HUES64 (cell line): ENCODE results near the gene MT1B.

Experiments
- H3K27ac ChIP-seq: 2 replicates; pipeline ENCODE4 v1.7.0; 2013; ENCODE audit warnings: low read depth, low read length, inconsistent platforms
- H3K27me3 ChIP-seq: 2 replicates; pipeline ENCODE4 v1.6.1; 2013; ENCODE audit warnings: mild to moderate bottlenecking, low read length; ENCODE audit not compliant: insufficient read depth
- H3K36me3 ChIP-seq: 2 replicates; pipeline ENCODE4 v1.6.1; 2013; ENCODE audit warnings: mild to moderate bottlenecking, low read length; ENCODE audit not compliant: insufficient read depth
- H3K4me1 ChIP-seq: 2 replicates; pipeline ENCODE4 v1.6.1; 2013; ENCODE audit warnings: mild to moderate bottlenecking, low read length, moderate library complexity; ENCODE audit not compliant: insufficient read depth
- H3K4me3 ChIP-seq: 2 replicates; pipeline ENCODE4 v1.5.1; 2013; ENCODE audit warnings: mild to moderate bottlenecking, low read length, moderate library complexity
- H3K9ac ChIP-seq: 2 replicates; pipeline ENCODE4 v1.6.1; 2013; ENCODE audit warnings: mild to moderate bottlenecking, low read depth, low read length
- H3K9me3 ChIP-seq: 2 replicates; pipeline ENCODE4 v1.6.1; 2013; ENCODE audit warnings: low read depth, low read length; ENCODE audit not compliant: insufficient read depth
- WGBS: fragments of 150-250, 120-280 bp; methylation state at CpG from one replicate; pipeline ENCODE4 v1.1.7; 2013; ENCODE audit warnings: missing lambda C conversion rate; 5-methylcytosine and 5-hydroxymethylcytosine counted together

MT1B gene

GRCh38 chr16:56610017-56610608 lies 41.6 kb upstream of the MT1B start:
- Histone ChIP-seq H3K9me3 (no peaks in the 10 kb centered on the region), H3K4me1 (peaks cover 18% of the 10 kb centered on the region), H3K27me3 (peaks cover 99% of the 10 kb centered on the region), H3K9ac (no peak overlapping the region), H3K36me3 (no peaks in the 10 kb centered on the region), H3K27ac (no peak overlapping the region), H3K4me3 (no peak overlapping the region)
- WGBS, result 23% methylated on average over 10 of the region's 10 CpGs

- Histone ChIP-seq H3K27ac (no peak overlapping the region), H3K4me3 (no peak overlapping the region)
These were observed 41.0 kb upstream of the MT1B start for GRCh38 chr16:56610609-56611111.

GRCh38 chr16:56611281-56611833 lies 40.3 kb upstream of the MT1B start:
- H3K36me3 ChIP-seq, result no peaks in the 10 kb centered on the region
- H3K27me3 ChIP-seq, result peaks cover 99% of the 10 kb centered on the region
- no peak overlapping the region for H3K4me3 ChIP-seq
- no peaks in the 10 kb centered on the region for H3K9me3 ChIP-seq
- 89% methylated on average over 2 of the region's 2 CpGs for whole genome bisulfite sequencing
- H3K4me1 ChIP-seq, result peaks cover 18% of the 10 kb centered on the region
- H3K9ac ChIP-seq, result no peak overlapping the region
- no peak overlapping the region for H3K27ac ChIP-seq

More at GRCh38 chr16:56610609-56611111, 41.0 kb upstream of the MT1B start:
- Histone ChIP-seq H3K9me3 (no peaks in the 10 kb centered on the region), H3K36me3 (no peaks in the 10 kb centered on the region), H3K27me3 (peaks cover 99% of the 10 kb centered on the region), H3K4me1 (peaks cover 18% of the 10 kb centered on the region), H3K9ac (no peak overlapping the region)
- 79% methylated on average over 2 of the region's 2 CpGs for WGBS

GRCh38 chr16:56613706-56614105 lies 38.0 kb upstream of the MT1B start:
- Histone ChIP-seq H3K4me3 (no peak overlapping the region), H3K27me3 (peaks cover 99% of the 10 kb centered on the region), H3K9ac (no peak overlapping the region), H3K36me3 (no peaks in the 10 kb centered on the region), H3K9me3 (no peaks in the 10 kb centered on the region), H3K4me1 (peaks cover 27% of the 10 kb centered on the region), H3K27ac (no peak overlapping the region)

GRCh38 chr16:56614549-56614991 lies 37.1 kb upstream of the MT1B start:
- H3K4me1 ChIP-seq, result peaks cover 24% of the 10 kb centered on the region
- H3K27me3 ChIP-seq, result peaks cover 99% of the 10 kb centered on the region
- H3K36me3 ChIP-seq, result no peaks in the 10 kb centered on the region
- H3K27ac ChIP-seq, result no peak overlapping the region
- H3K9me3 ChIP-seq, result no peaks in the 10 kb centered on the region
- H3K9ac ChIP-seq, result no peak overlapping the region
- H3K4me3 ChIP-seq, result no peak overlapping the region

- no peak overlapping the region for H3K27ac ChIP-seq
- H3K9ac ChIP-seq, result no peak overlapping the region
- H3K4me1 ChIP-seq, result peaks cover 16% of the 10 kb centered on the region
- H3K9me3 ChIP-seq, result no peaks in the 10 kb centered on the region
- 92% methylated on average over 2 of the region's 3 CpGs for WGBS
- H3K36me3 ChIP-seq, result no peaks in the 10 kb centered on the region
- H3K27me3 ChIP-seq, result peaks cover 99% of the 10 kb centered on the region
- H3K4me3 ChIP-seq, result no peak overlapping the region
These were observed 36.3 kb upstream of the MT1B start for GRCh38 chr16:56615353-56615752.

- H3K27ac ChIP-seq, result no peak overlapping the region
- no peaks in the 10 kb centered on the region for H3K36me3 ChIP-seq
- 23% methylated on average over 23 of the region's 23 CpGs for WGBS
- no peak overlapping the region for H3K9ac ChIP-seq
- peak overlapping the region; percentile 51 for H3K4me3 ChIP-seq
- peaks cover 21% of the 10 kb centered on the region for H3K4me1 ChIP-seq
- no peaks in the 10 kb centered on the region for H3K9me3 ChIP-seq
- H3K27me3 ChIP-seq, result peaks cover 98% of the 10 kb centered on the region
These were observed 35.0 kb upstream of the MT1B start for GRCh38 chr16:56616608-56617211.

- Histone ChIP-seq H3K9me3 (no peaks in the 10 kb centered on the region), H3K4me3 (peak overlapping the region; percentile 51), H3K27me3 (peaks cover 99% of the 10 kb centered on the region), H3K4me1 (peaks cover 27% of the 10 kb centered on the region), H3K27ac (no peak overlapping the region), H3K36me3 (no peaks in the 10 kb centered on the region), H3K9ac (no peak overlapping the region)
- 4% methylated on average over 40 of the region's 41 CpGs for WGBS
These were observed 34.2 kb upstream of the MT1B start for GRCh38 chr16:56617212-56618085.

GRCh38 chr16:56618138-56618537 lies 33.5 kb upstream of the MT1B start:
- Histone ChIP-seq H3K4me3 (no peak overlapping the region), H3K9ac (no peak overlapping the region), H3K4me1 (peaks cover 27% of the 10 kb centered on the region), H3K27me3 (peaks cover 99% of the 10 kb centered on the region), H3K27ac (no peak overlapping the region), H3K36me3 (no peaks in the 10 kb centered on the region), H3K9me3 (no peaks in the 10 kb centered on the region)
- WGBS, result 36% methylated on average over 6 of the region's 6 CpGs

- Histone ChIP-seq H3K9me3 (no peaks in the 10 kb centered on the region), H3K27me3 (peaks cover 98% of the 10 kb centered on the region), H3K27ac (no peak overlapping the region), H3K4me3 (no peak overlapping the region), H3K4me1 (peaks cover 27% of the 10 kb centered on the region), H3K36me3 (no peaks in the 10 kb centered on the region), H3K9ac (no peak overlapping the region)
- WGBS, result 76% methylated on average over 8 of the region's 8 CpGs
These were observed 31.3 kb upstream of the MT1B start for GRCh38 chr16:56620339-56620897.
